Measurements from ENCODE around the gene RNF130. TPM values are rescaled to one million over a fixed set of nuclear protein-coding genes. Genes with fewer than 3 reads are reported as not detected.

RNF130 gene
- polyA plus RNA-seq, 1 donor from 2014 or later, result 48.7 TPM

- Histone ChIP-seq H3K36me3 (ENCODE audit: insufficient read depth, low read length) (no peaks in the 10 kb centered on the region), H3K79me2 (replicated peaks; ENCODE audit: insufficient read depth, low read length) (peaks cover 78% of the 10 kb centered on the region), H3F3A (ENCODE audit: insufficient read depth, low read length, poor library complexity, severe bottlenecking) (no peaks in the 10 kb centered on the region), H4K20me1 (ENCODE audit: insufficient read depth) (peaks cover 3% of the 10 kb centered on the region), H3K27ac (ENCODE audit: low read length) (no peak overlapping the region), H3K4me2 (ENCODE audit: low read length) (no peak overlapping the region), H3K4me3 (ENCODE audit: low read length) (no peak overlapping the region), H3K9ac (ENCODE audit: low read length) (no peak overlapping the region), H3K9me2 (ENCODE audit: insufficient read depth, low read length) (no peaks in the 10 kb centered on the region), H3K27me3 (ENCODE audit: insufficient read depth, low read depth, low read length) (no peaks in the 10 kb centered on the region), H3K9me3 (ENCODE audit: low read length) (no peaks in the 10 kb centered on the region), H2AFZ (ENCODE audit: low read depth, low read length) (no peak overlapping the region)
- no peak for TF ChIP-seq SMC3 (conservative IDR thresholded peaks at IDR 0.05; ENCODE audit: poor library complexity)
- TF ChIP-seq RAD21 (conservative IDR thresholded peaks at IDR 0.05), result no peak
- no peak for TF ChIP-seq CTCF (IDR thresholded peaks at IDR 0.05; ENCODE audit: poor library complexity, severe bottlenecking)
- no peak for TF ChIP-seq EZH2 (IDR thresholded peaks at IDR 0.05; ENCODE audit: borderline replicate concordance, insufficient read depth, low read length, poor library complexity, severe bottlenecking)
- no peak for TF ChIP-seq REST (IDR thresholded peaks at IDR 0.05; ENCODE audit: borderline replicate concordance)
- no peak for TF ChIP-seq TAF1 (IDR thresholded peaks at IDR 0.05; ENCODE audit: low read depth)
- no peak for TF ChIP-seq MXI1 (conservative IDR thresholded peaks at IDR 0.05; ENCODE audit: poor library complexity, severe bottlenecking)
- TF ChIP-seq EP300 (conservative IDR thresholded peaks at IDR 0.05; ENCODE audit: poor library complexity, severe bottlenecking), result no peak
- TF ChIP-seq POLR2AphosphoS5 (IDR thresholded peaks at IDR 0.05), result no peak
Measured at GRCh38 chr5:180043377-180043776, 28.2 kb downstream of the RNF130 start.

GRCh38 chr5:180041301-180042274 lies 30.0 kb downstream of the RNF130 start:
- no peaks in the 10 kb centered on the region for H3F3A ChIP-seq (ENCODE audit: insufficient read depth, low read length, poor library complexity, severe bottlenecking)
- H3K9me2 ChIP-seq (ENCODE audit: insufficient read depth, low read length), result no peaks in the 10 kb centered on the region
- H3K9ac ChIP-seq (ENCODE audit: low read length), result no peak overlapping the region
- peaks cover 64% of the 10 kb centered on the region for H3K79me2 ChIP-seq (replicated peaks; ENCODE audit: insufficient read depth, low read length)
- H3K9me3 ChIP-seq (ENCODE audit: low read length), result no peaks in the 10 kb centered on the region
- no peaks in the 10 kb centered on the region for H3K27me3 ChIP-seq (ENCODE audit: insufficient read depth, low read depth, low read length)
- TF ChIP-seq REST (IDR thresholded peaks at IDR 0.05; ENCODE audit: borderline replicate concordance), result no peak
- no peak for TF ChIP-seq POLR2AphosphoS5 (IDR thresholded peaks at IDR 0.05)
- TF ChIP-seq EZH2 (IDR thresholded peaks at IDR 0.05; ENCODE audit: borderline replicate concordance, insufficient read depth, low read length, poor library complexity, severe bottlenecking), result no peak
- no peak for TF ChIP-seq SMC3 (conservative IDR thresholded peaks at IDR 0.05; ENCODE audit: poor library complexity)
- no peak for TF ChIP-seq CTCF (IDR thresholded peaks at IDR 0.05; ENCODE audit: poor library complexity, severe bottlenecking)
- TF ChIP-seq TAF1 (IDR thresholded peaks at IDR 0.05; ENCODE audit: low read depth), result no peak
- no peak for TF ChIP-seq RAD21 (conservative IDR thresholded peaks at IDR 0.05)
- no peak for TF ChIP-seq EP300 (conservative IDR thresholded peaks at IDR 0.05; ENCODE audit: poor library complexity, severe bottlenecking)
- TF ChIP-seq MXI1 (conservative IDR thresholded peaks at IDR 0.05; ENCODE audit: poor library complexity, severe bottlenecking), result no peak
- H2AFZ ChIP-seq (ENCODE audit: low read depth, low read length), result no peak overlapping the region
- peaks cover 12% of the 10 kb centered on the region for H3K36me3 ChIP-seq (ENCODE audit: insufficient read depth, low read length)
- peaks cover 3% of the 10 kb centered on the region for H4K20me1 ChIP-seq (ENCODE audit: insufficient read depth)
- H3K4me2 ChIP-seq (ENCODE audit: low read length), result no peak overlapping the region
- H3K27ac ChIP-seq (ENCODE audit: low read length), result no peak overlapping the region
- no peak overlapping the region for H3K4me3 ChIP-seq (ENCODE audit: low read length)

Data from neural cell (in vitro differentiated cells).